Keratinocyte (primary cell): ENCODE results near the gene MED27. TPM values are rescaled to one million over a fixed set of nuclear protein-coding genes. Genes with fewer than 3 reads are reported as not detected.

Experiments used
- DNase-seq: peaks from one replicate; pipeline ENCODE4 v3.0.0-alpha.2; 2011; ENCODE audit warnings: low read depth, missing footprints, low spot score
- FAIRE-seq: peaks from 2 replicates; lab custom pipeline; 2011; peaks lifted over from hg19 to GRCh38; lab: Jason Lieb, UNC
- H2AFZ ChIP-seq: 2 replicates; pipeline ENCODE4 v1.6.0; 2012; ENCODE audit warnings: low read length, control low read depth, inconsistent platforms; ENCODE audit not compliant: control insufficient read depth
- H3K27ac ChIP-seq: 2 replicates; pipeline ENCODE4 v1.5.1; 2011; ENCODE audit warnings: low read length; ENCODE audit not compliant: control insufficient read depth, insufficient read depth
- H3K27me3 ChIP-seq: 3 replicates; pipeline ENCODE4 v1.6.0; 2011; ENCODE audit warnings: low read length; ENCODE audit not compliant: control insufficient read depth, insufficient read depth; ENCODE audit errors: extremely low read depth
- H3K36me3 ChIP-seq, 2 experiments: 2 replicates in 1 of 2; 3 replicates in 1 of 2; pipeline ENCODE4 v1.5.1; 2011; ENCODE audit warnings: low read length in 2 of 2, mild to moderate bottlenecking in 1 of 2; ENCODE audit not compliant: control insufficient read depth in 2 of 2, insufficient read depth in 2 of 2; ENCODE audit errors: extremely low read depth in 1 of 2
- H3K4me1 ChIP-seq: 3 replicates; pipeline ENCODE4 v1.5.1; 2011; ENCODE audit warnings: low read length; ENCODE audit not compliant: control insufficient read depth, insufficient read depth; ENCODE audit errors: extremely low read depth
- H3K4me2 ChIP-seq: 3 replicates; pipeline ENCODE4 v1.6.0; 2011; ENCODE audit warnings: low read depth, low read length; ENCODE audit not compliant: control insufficient read depth, insufficient read depth; ENCODE audit errors: extremely low read depth
- H3K4me3 ChIP-seq, 3 experiments: fragments of 200-600 bp in 1 of 3; sonication (generic) in 1 of 3; 2 replicates in 2 of 3; 3 replicates in 1 of 3; pipeline ENCODE4 v1.5.1; 2011 to 2016; ENCODE audit warnings: low read length in 3 of 3, mild to moderate bottlenecking in 3 of 3, control low read depth in 2 of 3, inconsistent platforms in 1 of 3, low read depth in 1 of 3, mixed read lengths in 1 of 3, mixed run types in 1 of 3, moderate library complexity in 1 of 3; ENCODE audit not compliant: control insufficient read depth in 2 of 3, insufficient read depth in 2 of 3; ENCODE audit errors: extremely low read depth in 1 of 3
- H3K79me2 ChIP-seq: 2 replicates; pipeline ENCODE4 v1.6.0; 2012; ENCODE audit warnings: low read length; ENCODE audit not compliant: control insufficient read depth, insufficient read depth
- H3K9ac ChIP-seq: 3 replicates; pipeline ENCODE4 v1.6.0; 2011; ENCODE audit warnings: low read length; ENCODE audit not compliant: control insufficient read depth, insufficient read depth; ENCODE audit errors: extremely low read depth
- H3K9me1 ChIP-seq: 3 replicates; pipeline ENCODE4 v1.6.0; 2011; ENCODE audit warnings: low read length; ENCODE audit not compliant: control insufficient read depth, insufficient read depth; ENCODE audit errors: extremely low read depth
- H3K9me3 ChIP-seq: 2 replicates; pipeline ENCODE4 v1.5.1; 2012; ENCODE audit warnings: low read depth, low read length; ENCODE audit not compliant: control insufficient read depth
- H4K20me1 ChIP-seq: 3 replicates; pipeline ENCODE4 v1.6.0; 2011; ENCODE audit warnings: low read length; ENCODE audit not compliant: control insufficient read depth, insufficient read depth; ENCODE audit errors: extremely low read depth
- EZH2 ChIP-seq: IDR thresholded peaks from one replicate; pipeline ENCODE4 v1.6.1; 2012; ENCODE audit warnings: inconsistent platforms, mild to moderate bottlenecking, low read length, moderate library complexity
- dilution Hi-C: fragments of 300-500 bp; cut with MboI; formaldehyde crosslinking; loops from one replicate; pipeline ENCODE4 v1.7.0; 2020; ENCODE audit warnings: low sequenced_read_pairs; ENCODE audit not compliant: extremely low pct_ligation_motif_present
- polyA plus RNA-seq, 5 experiments: library from polyadenylated mRNA; depleted of rRNA in 3 of 5; stranded (reverse) in 3 of 5; stranded (forward) in 1 of 5; unstranded in 1 of 5; fragments of >200 nt; gene quantifications; 1 replicate in 1 of 5; 2 replicates in 3 of 5; 3 replicates in 1 of 5; pipeline versions ENCODE4 v1.2.1 to v1.2.3, GENCODE V29; 2011 to 2012; ENCODE audit warnings: missing spikeins in 2 of 5, low read depth in 1 of 5, low replicate concordance in 1 of 5
- TF ChIP-seq, protein P1 (sequence below), 3 experiments: IDR thresholded peaks in 1 of 3; conservative IDR thresholded peaks in 1 of 3; optimal IDR thresholded peaks in 1 of 3; 2 replicates in 2 of 3; 3 replicates in 1 of 3; pipeline versions ENCODE3 to v1.5.1; 2011; ENCODE audit warnings: low read length in 3 of 3, mild to moderate bottlenecking in 3 of 3, moderate library complexity in 2 of 3, control low read depth in 1 of 3, inconsistent platforms in 1 of 3; ENCODE audit not compliant: insufficient read depth in 2 of 3; ENCODE audit errors: extremely low read depth in 1 of 3

The MED27 gene
- polyA plus RNA-seq, 1 donor (not counting 4 experiments of a cell fraction or from before 2014, with no cell fraction given), result 39.0 TPM

DNA sequence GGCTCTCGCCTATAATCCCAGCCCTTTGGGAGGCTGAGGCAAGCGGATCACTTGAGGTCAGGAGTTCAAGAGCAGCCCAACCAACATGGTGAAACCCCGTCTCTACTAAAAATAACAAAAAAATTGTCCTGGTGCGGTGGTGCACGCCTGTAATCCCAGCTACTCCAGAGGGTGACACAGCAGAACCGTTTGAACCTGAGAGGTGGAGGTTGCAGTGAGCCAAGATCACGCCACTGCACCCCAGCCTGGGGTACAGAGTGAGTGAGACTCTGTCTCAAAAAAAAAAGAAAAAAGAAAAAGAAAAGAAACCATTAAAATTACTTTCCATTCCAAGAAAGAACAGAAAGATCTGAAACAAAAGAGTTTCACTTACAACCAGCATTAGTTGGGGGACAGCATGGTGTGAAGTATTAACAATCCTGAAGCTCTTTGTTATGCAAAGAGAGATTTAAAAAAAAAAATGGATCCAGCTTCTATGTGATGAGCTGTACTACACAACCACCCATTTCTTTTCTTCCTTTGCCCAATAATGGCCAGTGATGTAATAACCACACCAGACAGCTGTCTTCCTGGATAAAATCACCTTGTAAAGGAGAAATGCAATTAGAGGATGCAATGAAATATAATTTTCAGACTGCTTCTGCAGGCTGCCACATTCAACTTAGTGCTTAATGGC lies 76.9 kb downstream of the MED27 start:
- no peak for TF ChIP-seq EZH2
- TF ChIP-seq, protein P1, sequence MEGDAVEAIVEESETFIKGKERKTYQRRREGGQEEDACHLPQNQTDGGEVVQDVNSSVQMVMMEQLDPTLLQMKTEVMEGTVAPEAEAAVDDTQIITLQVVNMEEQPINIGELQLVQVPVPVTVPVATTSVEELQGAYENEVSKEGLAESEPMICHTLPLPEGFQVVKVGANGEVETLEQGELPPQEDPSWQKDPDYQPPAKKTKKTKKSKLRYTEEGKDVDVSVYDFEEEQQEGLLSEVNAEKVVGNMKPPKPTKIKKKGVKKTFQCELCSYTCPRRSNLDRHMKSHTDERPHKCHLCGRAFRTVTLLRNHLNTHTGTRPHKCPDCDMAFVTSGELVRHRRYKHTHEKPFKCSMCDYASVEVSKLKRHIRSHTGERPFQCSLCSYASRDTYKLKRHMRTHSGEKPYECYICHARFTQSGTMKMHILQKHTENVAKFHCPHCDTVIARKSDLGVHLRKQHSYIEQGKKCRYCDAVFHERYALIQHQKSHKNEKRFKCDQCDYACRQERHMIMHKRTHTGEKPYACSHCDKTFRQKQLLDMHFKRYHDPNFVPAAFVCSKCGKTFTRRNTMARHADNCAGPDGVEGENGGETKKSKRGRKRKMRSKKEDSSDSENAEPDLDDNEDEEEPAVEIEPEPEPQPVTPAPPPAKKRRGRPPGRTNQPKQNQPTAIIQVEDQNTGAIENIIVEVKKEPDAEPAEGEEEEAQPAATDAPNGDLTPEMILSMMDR (optimal IDR thresholded peaks at IDR 0.05 in 1 of 3, IDR thresholded peaks at IDR 0.05 in 1 of 3, conservative IDR thresholded peaks at IDR 0.05 in 1 of 3; ENCODE audit: extremely low read depth in 1 of 3, insufficient read depth in 2 of 3, low read length in 3 of 3), result no peak
- H3K9me3 ChIP-seq, result no peaks in the 10 kb centered on the region
- no peak overlapping the region for H3K27ac ChIP-seq
- no peak overlapping the region for H3K4me3 ChIP-seq
- H3K4me2 ChIP-seq, result no peak overlapping the region
- no peak for DNase-seq
- H3K36me3 ChIP-seq, result no peaks in the 10 kb centered on the region
- dilution Hi-C loops, result no loop called here
- peaks cover 17% of the 10 kb centered on the region for H3K79me2 ChIP-seq
- no peak overlapping the region for H3K9ac ChIP-seq
- peaks cover 51% of the 10 kb centered on the region for H3K4me1 ChIP-seq
- H3K9me1 ChIP-seq, result no peaks in the 10 kb centered on the region
- no peak overlapping the region for H2AFZ ChIP-seq
- no peaks in the 10 kb centered on the region for H3K27me3 ChIP-seq
- FAIRE-seq, result no peak
- no peaks in the 10 kb centered on the region for H4K20me1 ChIP-seq

DNA sequence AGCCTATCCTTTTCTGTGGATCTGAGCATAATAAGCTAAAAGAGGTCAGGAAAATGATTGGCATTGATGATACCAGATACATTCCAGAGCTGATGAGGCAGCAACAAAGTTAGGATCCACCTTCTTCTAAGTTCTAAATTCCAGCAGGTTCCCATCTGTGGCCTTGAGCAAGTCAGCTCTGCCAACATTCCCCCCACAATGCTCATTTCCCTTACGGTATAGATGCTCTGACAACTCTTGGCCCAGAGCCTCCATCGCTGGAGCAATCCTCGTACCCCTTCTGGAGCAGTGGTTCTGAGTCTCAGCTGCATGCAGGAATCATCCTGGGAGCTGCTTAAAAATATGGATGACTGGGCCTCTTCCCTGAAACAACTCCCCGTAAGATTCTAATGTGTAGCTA lies 78.1 kb downstream of the MED27 start:
- DNase-seq (no peak), FAIRE-seq (no peak)
- peaks cover 39% of the 10 kb centered on the region for H3K4me1 ChIP-seq
- H3K4me3 ChIP-seq, result no peak overlapping the region
- TF ChIP-seq, protein P1 (optimal IDR thresholded peaks at IDR 0.05 in 1 of 3, IDR thresholded peaks at IDR 0.05 in 1 of 3, conservative IDR thresholded peaks at IDR 0.05 in 1 of 3; ENCODE audit: extremely low read depth in 1 of 3, insufficient read depth in 2 of 3, low read length in 3 of 3), result no peak
- no peak for TF ChIP-seq EZH2
- H3K9me3 ChIP-seq, result no peaks in the 10 kb centered on the region
- H3K27me3 ChIP-seq, result no peaks in the 10 kb centered on the region
- H3K9me1 ChIP-seq, result no peaks in the 10 kb centered on the region
- no peak overlapping the region for H3K9ac ChIP-seq
- dilution Hi-C loops, result no loop called here
- H2AFZ ChIP-seq, result no peak overlapping the region
- no peaks in the 10 kb centered on the region for H4K20me1 ChIP-seq
- no peaks in the 10 kb centered on the region for H3K36me3 ChIP-seq
- no peak overlapping the region for H3K27ac ChIP-seq
- no peak overlapping the region for H3K4me2 ChIP-seq
- H3K79me2 ChIP-seq, result peaks cover 22% of the 10 kb centered on the region
